GM12878 (cell line): ENCODE results near the gene IGHMBP2. TPM values are rescaled to one million over a fixed set of nuclear protein-coding genes. Genes with fewer than 3 reads are reported as not detected.

Experiments used
- ATAC-seq: fragments of 200-7000 bp; cut with Tn5 transposase; 3 replicates; pipeline ENCODE4 v1.9.1; 2020; ENCODE audit warnings: mild to moderate bottlenecking, moderate library complexity
- BruUV-seq: library from RNA; stranded (reverse); fragments of 400-500 nt; replicated peaks from 2 replicates; lab custom pipeline; 2021; lab: Mats Ljungman, UMichigan
- CTCF ChIA-PET: fragments of 300-600 bp; sonication (Branson Sonifier 250); formaldehyde crosslinking; extraction: SDS; loops from one replicate; lab custom pipeline; 2021; ENCODE audit warnings: inconsistent platforms; lab: Yijun Ruan, JAX
- POLR2A ChIA-PET: fragments of 350-600 bp; formaldehyde crosslinking; extraction: SDS; loops from one replicate; lab custom pipeline; 2021; ENCODE audit warnings: inconsistent platforms; lab: Charles Lee
- RAD21 ChIA-PET: fragments of 300-600 bp; sonication (Branson Sonifier 250); formaldehyde crosslinking; loops from one replicate; lab custom pipeline; 2023; ENCODE audit warnings: antibody characterized with exemption; ENCODE audit not compliant: unreplicated experiment; lab: Charles Lee
- SMC1A ChIA-PET: fragments of 300-600 bp; sonication (Branson Sonifier 250); formaldehyde crosslinking; loops from one replicate; lab custom pipeline; 2023; ENCODE audit not compliant: unreplicated experiment, uncharacterized antibody; lab: Charles Lee
- DNase-seq: peaks from one replicate; pipeline ENCODE4 v3.0.0-alpha.2; 2011; ENCODE audit warnings: low read depth, low spot score
- FAIRE-seq: peaks from 3 replicates; lab custom pipeline; 2011; peaks lifted over from hg19 to GRCh38; lab: Jason Lieb, UNC
- H2AFZ ChIP-seq: 2 replicates; pipeline ENCODE4 v1.6.0; 2011; ENCODE audit warnings: low read depth, low read length, control low read depth; ENCODE audit not compliant: control insufficient read depth
- H3K27ac ChIP-seq: 2 replicates; pipeline ENCODE4 v1.5.1; 2011; ENCODE audit warnings: control low read depth; ENCODE audit not compliant: control insufficient read depth, insufficient read depth
- H3K27me3 ChIP-seq, 2 experiments: replicated peaks in 1 of 2; 2 replicates each; pipeline versions ENCODE4 v1.6.0 to v1.6.1; 2011; ENCODE audit warnings: low read length in 1 of 2; ENCODE audit not compliant: control insufficient read depth in 2 of 2, insufficient read depth in 2 of 2
- H3K36me3 ChIP-seq, 2 experiments: 2 replicates each; pipeline ENCODE4 v1.5.1; 2011; ENCODE audit warnings: low read length in 1 of 2; ENCODE audit not compliant: control insufficient read depth in 2 of 2, insufficient read depth in 2 of 2
- H3K4me1 ChIP-seq: 2 replicates; pipeline ENCODE4 v1.6.1; 2011; ENCODE audit warnings: mild to moderate bottlenecking, low read length, moderate library complexity, mixed read lengths; ENCODE audit not compliant: control insufficient read depth, insufficient read depth
- H3K4me2 ChIP-seq: 2 replicates; pipeline ENCODE4 v1.6.0; 2011; ENCODE audit warnings: control low read depth; ENCODE audit not compliant: control insufficient read depth, insufficient read depth
- H3K4me3 ChIP-seq: fragments of 200-600 bp; sonication (generic); 2 replicates; pipeline ENCODE4 v1.5.1; 2016
- H3K79me2 ChIP-seq: 2 replicates; pipeline ENCODE4 v1.6.0; 2011; ENCODE audit warnings: low read length; ENCODE audit not compliant: control insufficient read depth, insufficient read depth
- H3K9ac ChIP-seq: 2 replicates; pipeline ENCODE4 v1.8.0; 2011; ENCODE audit warnings: low read length, control low read depth, mixed read lengths; ENCODE audit not compliant: control insufficient read depth, insufficient read depth
- H3K9me3 ChIP-seq: replicated peaks from 3 replicates; pipeline ENCODE4 v1.5.1; 2011; ENCODE audit warnings: mild to moderate bottlenecking, low read length; ENCODE audit not compliant: control insufficient read depth, insufficient read depth
- H4K20me1 ChIP-seq: 2 replicates; pipeline ENCODE4 v1.6.0; 2011; ENCODE audit not compliant: control insufficient read depth, insufficient read depth
- ATF3 ChIP-seq: IDR thresholded peaks from 2 replicates; pipeline ENCODE4 v1.6.1; 2011; ENCODE audit warnings: low read depth, mild to moderate bottlenecking, low read length, moderate library complexity, borderline replicate concordance; ENCODE audit errors: extremely low read depth
- DPF2 ChIP-seq: fragments of 450-650 bp; IDR thresholded peaks from 2 replicates; pipeline ENCODE4 v1.6.1; 2017; ENCODE audit warnings: mild to moderate bottlenecking
- EED ChIP-seq: sonication (generic); IDR thresholded peaks from 2 replicates; pipeline ENCODE4 v1.6.1; 2016; ENCODE audit warnings: antibody characterized with exemption, low read depth
- EP300 ChIP-seq, 2 experiments: fragments of 150-350 bp in 1 of 2; IDR thresholded peaks; 2 replicates each; pipeline ENCODE4 v1.6.1; 2011 to 2012; ENCODE audit warnings: low read depth in 2 of 2, low read length in 2 of 2, borderline replicate concordance in 1 of 2, improper control_type of control experiment in 1 of 2, inconsistent platforms in 1 of 2; ENCODE audit not compliant: control insufficient read depth in 1 of 2
- FOS ChIP-seq: IDR thresholded peaks from 3 replicates; pipeline ENCODE4 v1.6.1; 2011; ENCODE audit warnings: borderline replicate concordance; ENCODE audit not compliant: insufficient read length; ENCODE audit errors: extremely low read depth
- GABPA ChIP-seq: IDR thresholded peaks from 2 replicates; pipeline ENCODE4 v1.6.1; 2014; ENCODE audit warnings: antibody characterized with exemption, low read depth, mild to moderate bottlenecking, inconsistent platforms
- HCFC1 ChIP-seq: fragments of 150-350 bp; IDR thresholded peaks from 2 replicates; pipeline ENCODE4 v1.6.1; 2014; ENCODE audit warnings: low read length
- IKZF2 ChIP-seq, 2 experiments: fragments of 450-650 bp; IDR thresholded peaks; 2 replicates each; pipeline ENCODE4 v1.6.1; 2017; ENCODE audit warnings: mild to moderate bottlenecking in 2 of 2, moderate library complexity in 2 of 2
- NR2C1 ChIP-seq: fragments of 450-650 bp; IDR thresholded peaks from 2 replicates; pipeline ENCODE4 v1.6.1; 2017; ENCODE audit warnings: antibody characterized with exemption, mild to moderate bottlenecking, moderate library complexity
- PAX8 ChIP-seq: fragments of 450-650 bp; IDR thresholded peaks from 2 replicates; pipeline ENCODE4 v1.6.1; 2017; ENCODE audit warnings: mild to moderate bottlenecking, moderate library complexity
- SPI1 ChIP-seq: IDR thresholded peaks from 2 replicates; pipeline ENCODE4 v1.6.1; 2011; ENCODE audit warnings: low read depth, mild to moderate bottlenecking, low read length, moderate library complexity, borderline replicate concordance; ENCODE audit not compliant: insufficient read depth
- TAF1 ChIP-seq: IDR thresholded peaks from 2 replicates; pipeline ENCODE4 v1.6.1; 2011; ENCODE audit warnings: mild to moderate bottlenecking, low read depth, low read length, borderline replicate concordance
- WRNIP1 ChIP-seq: IDR thresholded peaks from 2 replicates; pipeline ENCODE4 v1.6.1; 2011; ENCODE audit warnings: low read depth, low read length, improper control_type of control experiment, borderline replicate concordance
- ZNF687 ChIP-seq: fragments of 450-650 bp; IDR thresholded peaks from 2 replicates; pipeline ENCODE4 v1.6.1; 2017; ENCODE audit warnings: mild to moderate bottlenecking, moderate library complexity
- ZSCAN29 ChIP-seq: fragments of 450-650 bp; IDR thresholded peaks from 2 replicates; pipeline ENCODE4 v1.6.1; 2017; ENCODE audit warnings: mild to moderate bottlenecking, moderate library complexity
- WGBS: methylation state at CpG from one replicate; pipeline ENCODE4 v1.1.6; 2016; ENCODE audit warnings: low lambda C conversion rate; ENCODE audit not compliant: insufficient replicate concordance, insufficient coverage; ENCODE audit errors: missing lambda C conversion rate; 5-methylcytosine and 5-hydroxymethylcytosine counted together
- in situ Hi-C: fragments of 300-500 bp; cut with MboI; formaldehyde crosslinking; loops from 9 replicates; pipeline ENCODE4 v1.14.3; 2018; ENCODE audit warnings: mixed read lengths
- intact Hi-C: fragments of 100-400 bp; cut with micrococcal nuclease; formaldehyde crosslinking; loops from one replicate; pipeline ENCODE4 v1.14.2; 2022; ENCODE audit not compliant: unreplicated experiment
- polyA plus RNA-seq, 11 experiments: library from polyadenylated mRNA; depleted of rRNA in 4 of 11; unstranded in 6 of 11; stranded (reverse) in 5 of 11; fragments of >200 nt; fragmentation: Nextera tagmentation in 4 of 11; fragmentation: Illumina TruSeq in 1 of 11; extraction: Ambion mirVana in 4 of 11; extraction: Trizol in 1 of 11; gene quantifications; 1 replicate in 1 of 11; 2 replicates in 10 of 11; pipeline versions ENCODE4 v1.2.1 to v1.2.3, GENCODE V29; 2011 to 2016; ENCODE audit warnings: inconsistent platforms in 2 of 11, missing spikeins in 2 of 11, low read depth in 1 of 11
- total RNA-seq, 4 experiments: library from RNA; depleted of rRNA in 3 of 4; stranded (reverse); fragments of >200 nt in 3 of 4; fragmentation: Illumina TruSeq in 1 of 4; extraction: Trizol in 1 of 4; gene quantifications; 2 replicates each; pipeline versions ENCODE4 v1.2.1 to v1.2.3, GENCODE V29; 2013 to 2021
- TF ChIP-seq, protein P1 (sequence below): fragments of 450-650 bp; IDR thresholded peaks from 2 replicates; pipeline ENCODE4 v1.6.1; 2016; ENCODE audit warnings: mild to moderate bottlenecking

IGHMBP2 gene
- total and polyA plus RNA-seq, 10 of the 15 experiments (the other 5 are each of a cell fraction or from before 2014, with no cell fraction given): 1.4 to 20.1 (median 11.2) TPM

- H3K4me2 ChIP-seq: no peak overlapping the region
- SMC1A ChIA-PET: interaction anchor here (1.1 to 1.2 kb wide), 2 partner anchors 26 to 128 kb away, joined by 4 read pairs; no protein-coding TSS in a partner anchor
- peak overlapping the region; percentile 38 for H3K27ac ChIP-seq
- ATAC-seq (peak; percentile 100), FAIRE-seq (peak; percentile 83), DNase-seq (peak; percentile 42)
- no TSS peak for BruUV-seq
- POLR2A ChIA-PET: interaction anchor here (0.6 to 1.0 kb wide), 2 partner anchors 24 to 101 kb away, joined by 3 read pairs; partner anchors contain the start of genes IGHMBP2 and MRPL21
- intact Hi-C loops (no loop called here), in situ Hi-C loops (no loop called here)
- H3K79me2 ChIP-seq: no peaks in the 10 kb centered on the region
- H3K9me3 ChIP-seq: peaks cover 14% of the 10 kb centered on the region
- CTCF ChIA-PET: interaction anchor here (0.5 to 0.8 kb wide), 3 partner anchors 25 to 743 kb away, joined by 3 read pairs; no protein-coding TSS in a partner anchor
- no peak overlapping the region for H2AFZ ChIP-seq
- peaks cover 18% of the 10 kb centered on the region in 2 experiments; a peak in 3 of 4 replicates for H3K36me3 ChIP-seq
- peaks cover 11% of the 10 kb centered on the region for H3K4me1 ChIP-seq
- no peaks in the 10 kb centered on the region for H4K20me1 ChIP-seq
- 64% methylated on average over 12 of the region's 12 CpGs for WGBS
- RAD21 ChIA-PET: no interaction called here
- no peak overlapping the region for H3K9ac ChIP-seq
- H3K27me3 ChIP-seq: no peaks in the 10 kb centered on the region
- H3K4me3 ChIP-seq: no peak overlapping the region
- TF ChIP-seq EED (0 out of 2 replicates have a peak, but pooled peaks have one; percentile 29), FOS (no peak), DPF2 (peak; percentile 68; the same call in 1 of the 2 replicates), ZNF687 (peak; percentile 13; the same call in 1 of the 2 replicates), IKZF2 (IDR thresholded peaks at IDR 0.05) (peak; percentile 37 to 55; a peak in 3 of 4 replicates), GABPA (no peak), HCFC1 (no peak), NR2C1 (no peak), ZSCAN29 (no peak), EP300 (IDR thresholded peaks at IDR 0.05; ENCODE audit: borderline replicate concordance in 1 of 2, control insufficient read depth in 1 of 2, low read depth in 2 of 2, low read length in 2 of 2) (0 out of 4 replicates have a peak, but pooled peaks of 1 of the 2 experiments have one; percentile 7), WRNIP1 (no peak), ATF3 (no peak), SPI1 (peak; percentile 98), TAF1 (no peak), PAX8 (no peak)
- TF ChIP-seq, protein P1, sequence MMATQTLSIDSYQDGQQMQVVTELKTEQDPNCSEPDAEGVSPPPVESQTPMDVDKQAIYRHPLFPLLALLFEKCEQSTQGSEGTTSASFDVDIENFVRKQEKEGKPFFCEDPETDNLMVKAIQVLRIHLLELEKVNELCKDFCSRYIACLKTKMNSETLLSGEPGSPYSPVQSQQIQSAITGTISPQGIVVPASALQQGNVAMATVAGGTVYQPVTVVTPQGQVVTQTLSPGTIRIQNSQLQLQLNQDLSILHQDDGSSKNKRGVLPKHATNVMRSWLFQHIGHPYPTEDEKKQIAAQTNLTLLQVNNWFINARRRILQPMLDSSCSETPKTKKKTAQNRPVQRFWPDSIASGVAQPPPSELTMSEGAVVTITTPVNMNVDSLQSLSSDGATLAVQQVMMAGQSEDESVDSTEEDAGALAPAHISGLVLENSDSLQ: peak; percentile 40; the same call in 1 of the 2 replicates
Observed at GRCh38 chr11:68927280-68928135, 23.8 kb downstream of the IGHMBP2 start.
